Liver (tissue), 3 donors: Measurements from ENCODE around the gene ADH4.
A peak's percentile ranks its signal among the peaks of the same experiment; 100 is the strongest.

Source experiments
- GABPA ChIP-seq, 2 donors: IDR thresholded peaks in 1 of 2; conservative IDR thresholded peaks in 1 of 2; 2 replicates each; pipeline ENCODE4 v1.6.1; 2016; ENCODE audit warnings: antibody characterized with exemption in 2 of 2, mild to moderate bottlenecking in 1 of 2, moderate library complexity in 1 of 2
- HNF4A ChIP-seq, 2 donors: conservative IDR thresholded peaks; 2 replicates each; pipeline ENCODE4 v1.6.1; 2016; ENCODE audit warnings: antibody characterized with exemption in 2 of 2, mild to moderate bottlenecking in 2 of 2
- JUND ChIP-seq, 2 donors: IDR thresholded peaks; 2 replicates each; pipeline ENCODE4 v1.6.1; 2016; ENCODE audit warnings: antibody characterized with exemption in 2 of 2
- RAD21 ChIP-seq, 2 donors: IDR thresholded peaks; 2 replicates each; pipeline ENCODE4 v1.6.1; 2016; ENCODE audit warnings: antibody characterized with exemption in 2 of 2, mild to moderate bottlenecking in 2 of 2
- RXRA ChIP-seq, 2 donors: IDR thresholded peaks; 2 replicates each; pipeline ENCODE4 v1.6.1; 2017 to 2018; ENCODE audit warnings: antibody characterized with exemption in 2 of 2, mild to moderate bottlenecking in 1 of 2
- TF ChIP-seq, protein P1 (sequence below): fragments of 150-350 bp; IDR thresholded peaks from 2 replicates; pipeline ENCODE4 v1.5.1; 2017; ENCODE audit warnings: improper control_type of control experiment, low read depth, low read length; ENCODE audit not compliant: missing input control
- TF ChIP-seq, protein P2 (sequence below): IDR thresholded peaks from 2 replicates; pipeline ENCODE4 v1.6.1; 2016; ENCODE audit warnings: antibody characterized with exemption
- TF ChIP-seq, protein P3 (sequence below): IDR thresholded peaks from 2 replicates; pipeline ENCODE4 v1.6.1; 2016; ENCODE audit warnings: antibody characterized with exemption, mild to moderate bottlenecking
- donor health status: healthy.
- donor health status: healthy.

DNA sequence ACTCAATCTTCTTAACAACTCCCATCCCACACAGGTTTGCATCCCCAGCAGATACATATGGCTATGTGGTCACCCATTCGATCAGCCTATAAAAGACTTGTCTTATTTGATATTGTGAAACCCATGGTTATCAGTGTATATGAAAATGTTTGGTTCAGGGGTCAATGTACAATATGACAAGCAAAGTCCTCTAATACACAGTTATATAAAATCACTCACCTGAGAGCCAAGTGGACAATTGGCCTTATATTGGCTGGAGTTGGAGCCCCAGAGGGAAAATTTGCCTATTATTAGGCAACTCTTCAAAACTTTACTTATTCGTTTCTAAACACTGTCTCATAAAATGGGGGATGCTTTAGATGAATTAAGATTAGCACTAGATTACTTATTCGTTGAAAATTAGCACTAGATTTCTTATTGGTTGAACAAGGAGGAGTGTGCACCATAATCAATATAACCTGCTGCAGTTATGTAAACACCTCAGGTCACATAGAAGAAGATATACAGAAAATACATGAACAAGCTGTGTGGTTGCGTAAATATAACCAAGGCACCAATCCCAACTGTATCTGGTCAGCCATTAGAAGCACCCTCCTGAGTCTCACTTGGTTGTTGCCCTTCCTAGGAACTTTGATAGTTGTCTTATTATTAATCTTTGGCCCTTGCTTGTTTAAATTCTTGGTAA lies 10.7 kb upstream of the ADH4 start:
- TF ChIP-seq GABPA (IDR thresholded peaks at IDR 0.05 in 1 of 2, conservative IDR thresholded peaks at IDR 0.05 in 1 of 2) (no peak), JUND (IDR thresholded peaks at IDR 0.05) (peak in 1 of 2 donors; percentile 42), HNF4A (conservative IDR thresholded peaks at IDR 0.05) (peak; percentile 74 to 84), RXRA (IDR thresholded peaks at IDR 0.05) (peak; percentile 46 to 58), RAD21 (IDR thresholded peaks at IDR 0.05) (peak in 1 of 2 donors; percentile 18)
- TF ChIP-seq, protein P1, sequence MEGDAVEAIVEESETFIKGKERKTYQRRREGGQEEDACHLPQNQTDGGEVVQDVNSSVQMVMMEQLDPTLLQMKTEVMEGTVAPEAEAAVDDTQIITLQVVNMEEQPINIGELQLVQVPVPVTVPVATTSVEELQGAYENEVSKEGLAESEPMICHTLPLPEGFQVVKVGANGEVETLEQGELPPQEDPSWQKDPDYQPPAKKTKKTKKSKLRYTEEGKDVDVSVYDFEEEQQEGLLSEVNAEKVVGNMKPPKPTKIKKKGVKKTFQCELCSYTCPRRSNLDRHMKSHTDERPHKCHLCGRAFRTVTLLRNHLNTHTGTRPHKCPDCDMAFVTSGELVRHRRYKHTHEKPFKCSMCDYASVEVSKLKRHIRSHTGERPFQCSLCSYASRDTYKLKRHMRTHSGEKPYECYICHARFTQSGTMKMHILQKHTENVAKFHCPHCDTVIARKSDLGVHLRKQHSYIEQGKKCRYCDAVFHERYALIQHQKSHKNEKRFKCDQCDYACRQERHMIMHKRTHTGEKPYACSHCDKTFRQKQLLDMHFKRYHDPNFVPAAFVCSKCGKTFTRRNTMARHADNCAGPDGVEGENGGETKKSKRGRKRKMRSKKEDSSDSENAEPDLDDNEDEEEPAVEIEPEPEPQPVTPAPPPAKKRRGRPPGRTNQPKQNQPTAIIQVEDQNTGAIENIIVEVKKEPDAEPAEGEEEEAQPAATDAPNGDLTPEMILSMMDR = no peak
- TF ChIP-seq, protein P2, sequence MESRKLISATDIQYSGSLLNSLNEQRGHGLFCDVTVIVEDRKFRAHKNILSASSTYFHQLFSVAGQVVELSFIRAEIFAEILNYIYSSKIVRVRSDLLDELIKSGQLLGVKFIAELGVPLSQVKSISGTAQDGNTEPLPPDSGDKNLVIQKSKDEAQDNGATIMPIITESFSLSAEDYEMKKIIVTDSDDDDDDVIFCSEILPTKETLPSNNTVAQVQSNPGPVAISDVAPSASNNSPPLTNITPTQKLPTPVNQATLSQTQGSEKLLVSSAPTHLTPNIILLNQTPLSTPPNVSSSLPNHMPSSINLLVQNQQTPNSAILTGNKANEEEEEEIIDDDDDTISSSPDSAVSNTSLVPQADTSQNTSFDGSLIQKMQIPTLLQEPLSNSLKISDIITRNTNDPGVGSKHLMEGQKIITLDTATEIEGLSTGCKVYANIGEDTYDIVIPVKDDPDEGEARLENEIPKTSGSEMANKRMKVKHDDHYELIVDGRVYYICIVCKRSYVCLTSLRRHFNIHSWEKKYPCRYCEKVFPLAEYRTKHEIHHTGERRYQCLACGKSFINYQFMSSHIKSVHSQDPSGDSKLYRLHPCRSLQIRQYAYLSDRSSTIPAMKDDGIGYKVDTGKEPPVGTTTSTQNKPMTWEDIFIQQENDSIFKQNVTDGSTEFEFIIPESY = peak; percentile 24
- TF ChIP-seq, protein P3, sequence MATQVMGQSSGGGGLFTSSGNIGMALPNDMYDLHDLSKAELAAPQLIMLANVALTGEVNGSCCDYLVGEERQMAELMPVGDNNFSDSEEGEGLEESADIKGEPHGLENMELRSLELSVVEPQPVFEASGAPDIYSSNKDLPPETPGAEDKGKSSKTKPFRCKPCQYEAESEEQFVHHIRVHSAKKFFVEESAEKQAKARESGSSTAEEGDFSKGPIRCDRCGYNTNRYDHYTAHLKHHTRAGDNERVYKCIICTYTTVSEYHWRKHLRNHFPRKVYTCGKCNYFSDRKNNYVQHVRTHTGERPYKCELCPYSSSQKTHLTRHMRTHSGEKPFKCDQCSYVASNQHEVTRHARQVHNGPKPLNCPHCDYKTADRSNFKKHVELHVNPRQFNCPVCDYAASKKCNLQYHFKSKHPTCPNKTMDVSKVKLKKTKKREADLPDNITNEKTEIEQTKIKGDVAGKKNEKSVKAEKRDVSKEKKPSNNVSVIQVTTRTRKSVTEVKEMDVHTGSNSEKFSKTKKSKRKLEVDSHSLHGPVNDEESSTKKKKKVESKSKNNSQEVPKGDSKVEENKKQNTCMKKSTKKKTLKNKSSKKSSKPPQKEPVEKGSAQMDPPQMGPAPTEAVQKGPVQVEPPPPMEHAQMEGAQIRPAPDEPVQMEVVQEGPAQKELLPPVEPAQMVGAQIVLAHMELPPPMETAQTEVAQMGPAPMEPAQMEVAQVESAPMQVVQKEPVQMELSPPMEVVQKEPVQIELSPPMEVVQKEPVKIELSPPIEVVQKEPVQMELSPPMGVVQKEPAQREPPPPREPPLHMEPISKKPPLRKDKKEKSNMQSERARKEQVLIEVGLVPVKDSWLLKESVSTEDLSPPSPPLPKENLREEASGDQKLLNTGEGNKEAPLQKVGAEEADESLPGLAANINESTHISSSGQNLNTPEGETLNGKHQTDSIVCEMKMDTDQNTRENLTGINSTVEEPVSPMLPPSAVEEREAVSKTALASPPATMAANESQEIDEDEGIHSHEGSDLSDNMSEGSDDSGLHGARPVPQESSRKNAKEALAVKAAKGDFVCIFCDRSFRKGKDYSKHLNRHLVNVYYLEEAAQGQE = no peak
